Activated CD4-positive, alpha-beta memory T cell treated with anti-CD3 and anti-CD28 coated beads, Interleukin-2, amount 10 ng/mL, durations not matched to agents 7 days and 5 days (primary cell): ENCODE results near the gene LENEP. TPM values are rescaled to one million over a fixed set of nuclear protein-coding genes. Genes with fewer than 3 reads are reported as not detected.

Experiments
- CTCF ChIA-PET: fragments of 350-600 bp; sonication (Branson Sonifier 250); formaldehyde crosslinking; loops from one replicate; lab custom pipeline; 2021; ENCODE audit warnings: antibody characterized with exemption, inconsistent platforms; lab: Charles Lee
- POLR2A ChIA-PET: fragments of 350-600 bp; sonication (Branson Sonifier 250); formaldehyde crosslinking; loops from one replicate; lab custom pipeline; 2021; ENCODE audit warnings: antibody characterized with exemption; lab: Charles Lee
- DNase-seq: peaks from one replicate; pipeline ENCODE4 v3.0.0-alpha.2; 2020
- H3K27ac Mint-ChIP-seq: one replicate; pipeline ENCODE4 v1.8.0; 2021; ENCODE audit warnings: mild to moderate bottlenecking, mixed read lengths
- H3K27me3 Mint-ChIP-seq: one replicate; pipeline ENCODE4 v1.8.0; 2021; ENCODE audit warnings: mixed read lengths
- H3K36me3 Mint-ChIP-seq: one replicate; pipeline ENCODE4 v1.8.0; 2021; ENCODE audit warnings: low read depth, mixed read lengths
- H3K4me1 Mint-ChIP-seq: one replicate; pipeline ENCODE4 v1.8.0; 2021; ENCODE audit warnings: mixed read lengths
- H3K4me3 Mint-ChIP-seq: one replicate; pipeline ENCODE4 v1.8.0; 2021; ENCODE audit warnings: mild to moderate bottlenecking, mixed read lengths
- H3K9me3 Mint-ChIP-seq: one replicate; pipeline ENCODE4 v1.8.0; 2021; ENCODE audit warnings: mixed read lengths
- total RNA-seq, 2 experiments: library from RNA; stranded (reverse); gene quantifications; one replicate each; pipeline ENCODE4 v1.2.3, GENCODE V29; 2021

Gene LENEP
- total RNA-seq, 2 experiments from 2014 or later, result 0.35 to 1.2 TPM

DNA sequence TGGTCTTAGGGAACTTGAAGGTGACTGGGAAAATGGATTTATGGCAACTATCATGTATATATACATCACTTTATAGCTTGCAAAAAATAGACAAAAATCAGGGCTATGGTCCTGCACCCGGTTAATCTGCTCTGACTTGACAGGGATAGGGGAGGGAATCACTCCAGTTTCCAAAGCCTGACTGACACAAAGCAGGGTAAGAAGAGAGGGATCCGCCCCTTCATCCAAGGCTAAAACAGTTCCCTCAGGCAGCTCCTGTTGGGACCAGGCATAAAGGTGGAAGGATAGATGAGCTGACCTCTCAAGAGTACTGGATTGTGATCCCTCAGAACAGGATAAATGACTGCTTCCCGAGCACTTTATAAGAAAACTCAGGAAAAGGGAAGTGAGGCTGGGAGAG, 38.8 kb upstream of the LENEP start:
- no peaks in the 10 kb centered on the region for H3K27me3 Mint-ChIP-seq
- ChIA-PET POLR2A (interaction anchor here (1.1 to 3.5 kb wide), 12 partner anchors 7 to 612 kb away, joined by 3 to 46 read pairs (median 10); partner anchors contain the start of genes CKS1B, FLAD1, PYGO2 and SHC1), CTCF (interaction anchor here (0.8 to 2.9 kb wide), 7 partner anchors 12 to 96 kb away, joined by 3 to 27 read pairs (median 9); partner anchors contain the start of genes ADAM15 and PMVK)
- no peak for DNase-seq
- peaks cover 81% of the 10 kb centered on the region for H3K4me1 Mint-ChIP-seq
- H3K36me3 Mint-ChIP-seq, result peaks cover 57% of the 10 kb centered on the region
- no peaks in the 10 kb centered on the region for H3K9me3 Mint-ChIP-seq
- peak overlapping the region; percentile 96 for H3K4me3 Mint-ChIP-seq
- H3K27ac Mint-ChIP-seq, result peak overlapping the region; percentile 97

DNA sequence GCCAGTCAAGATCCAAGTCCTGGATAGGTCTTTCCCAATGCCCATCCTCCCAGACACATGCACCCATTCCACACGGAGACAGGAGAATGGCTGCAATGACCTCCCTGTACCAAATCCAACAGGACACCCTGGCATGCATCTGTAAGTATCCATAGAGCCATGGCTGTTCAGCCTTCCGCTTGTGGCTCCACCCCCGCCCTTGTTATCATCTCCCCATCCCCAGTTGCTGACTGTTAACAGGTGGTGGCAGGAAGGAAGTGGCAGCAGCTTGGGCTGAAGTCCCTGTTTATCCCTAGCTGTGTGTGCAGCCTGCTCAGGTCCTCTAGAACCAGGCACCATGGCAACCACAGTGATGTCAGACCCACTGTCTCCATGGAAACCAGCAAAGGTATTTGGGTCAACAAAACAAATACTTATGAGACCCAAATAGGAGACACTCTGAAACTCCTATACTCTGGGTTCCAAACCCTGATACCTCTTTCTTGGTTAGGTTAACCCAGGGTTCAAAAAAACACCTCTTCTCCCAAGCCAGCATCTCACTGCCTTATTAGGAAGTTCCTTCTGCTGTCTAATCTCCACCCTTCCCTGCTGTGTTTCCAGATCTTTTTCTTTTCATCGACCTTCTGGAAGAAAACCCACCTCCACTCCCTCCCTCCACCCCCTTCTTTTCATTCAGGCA, 38.2 kb upstream of the LENEP start:
- peak; percentile 95 for DNase-seq
- ChIA-PET POLR2A (interaction anchor here (0.9 to 3.2 kb wide), 16 partner anchors 9 to 613 kb away, joined by 3 to 46 read pairs (median 4); partner anchors contain the start of genes CKS1B, FLAD1 and SHC1), CTCF (interaction anchor here (0.7 to 2.9 kb wide), 15 partner anchors 10 to 396 kb away, joined by 3 to 27 read pairs (median 4); partner anchors contain the start of genes ADAM15, KRTCAP2, PMVK and SHC1)
- Mint-ChIP-seq H3K27me3 (no peaks in the 10 kb centered on the region), H3K4me3 (peak overlapping the region; percentile 96), H3K4me1 (peaks cover 85% of the 10 kb centered on the region), H3K36me3 (peaks cover 59% of the 10 kb centered on the region), H3K9me3 (no peaks in the 10 kb centered on the region), H3K27ac (peak overlapping the region; percentile 97)

- H3K4me1 Mint-ChIP-seq, result peaks cover 85% of the 10 kb centered on the region
- DNase-seq, result peak; percentile 88
- H3K36me3 Mint-ChIP-seq, result peaks cover 57% of the 10 kb centered on the region
- ChIA-PET POLR2A (interaction anchor here (0.9 to 3.2 kb wide), 12 partner anchors 8 to 125 kb away, joined by 3 to 46 read pairs (median 7); partner anchors contain the start of genes CKS1B, FLAD1 and SHC1), CTCF (interaction anchor here (0.7 to 2.9 kb wide), 13 partner anchors 10 to 396 kb away, joined by 3 to 27 read pairs (median 4); partner anchors contain the start of genes ADAM15, KRTCAP2, PMVK and SHC1)
- H3K27me3 Mint-ChIP-seq, result no peaks in the 10 kb centered on the region
- H3K4me3 Mint-ChIP-seq, result peak within 1 kb of the TSS; percentile 96
- H3K27ac Mint-ChIP-seq, result peak within 1 kb of the TSS; percentile 97
- H3K9me3 Mint-ChIP-seq, result no peaks in the 10 kb centered on the region
These were observed 37.5 kb upstream of the LENEP start, which contains the start of gene PBXIP1 for GRCh38 chr1:154955718-154956543. Gene PBXIP1 (minus strand): TSS chr1:154956099. CDS start chr1:154953721, 2,378 bp downstream.

DNA sequence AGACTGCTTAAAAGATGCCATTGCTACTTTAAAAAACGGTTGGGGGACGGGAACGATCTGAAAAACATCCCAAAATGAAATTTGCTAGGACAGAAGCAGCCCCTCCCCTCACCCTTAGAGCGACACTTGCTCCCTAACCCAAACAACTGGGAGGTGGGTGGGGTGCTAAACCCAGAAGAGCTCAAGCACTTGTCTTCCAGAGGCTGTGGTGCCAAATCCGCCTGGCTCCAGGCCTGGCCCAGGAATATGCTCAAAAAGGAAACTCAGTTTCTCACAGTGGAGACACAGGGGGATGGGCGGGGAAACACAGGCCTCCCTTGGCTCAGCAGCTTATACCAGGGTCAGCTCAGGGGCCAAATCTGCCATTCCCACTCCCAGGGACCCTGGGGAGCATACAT, 36.8 kb upstream of the LENEP start:
- ChIA-PET CTCF (interaction anchor here (1.0 to 2.9 kb wide), 8 partner anchors 11 to 128 kb away, joined by 3 to 16 read pairs (median 6); partner anchors contain the start of genes PMVK and SHC1), POLR2A (interaction anchor here (0.9 to 3.2 kb wide), 7 partner anchors 9 to 61 kb away, joined by 3 to 46 read pairs (median 11); partner anchors contain the start of genes CKS1B, FLAD1 and SHC1)
- Mint-ChIP-seq H3K36me3 (peaks cover 55% of the 10 kb centered on the region), H3K9me3 (no peaks in the 10 kb centered on the region), H3K4me1 (peaks cover 81% of the 10 kb centered on the region), H3K4me3 (peak overlapping the region; percentile 96), H3K27ac (peak overlapping the region; percentile 97), H3K27me3 (no peaks in the 10 kb centered on the region)
- DNase-seq, result no peak

DNA sequence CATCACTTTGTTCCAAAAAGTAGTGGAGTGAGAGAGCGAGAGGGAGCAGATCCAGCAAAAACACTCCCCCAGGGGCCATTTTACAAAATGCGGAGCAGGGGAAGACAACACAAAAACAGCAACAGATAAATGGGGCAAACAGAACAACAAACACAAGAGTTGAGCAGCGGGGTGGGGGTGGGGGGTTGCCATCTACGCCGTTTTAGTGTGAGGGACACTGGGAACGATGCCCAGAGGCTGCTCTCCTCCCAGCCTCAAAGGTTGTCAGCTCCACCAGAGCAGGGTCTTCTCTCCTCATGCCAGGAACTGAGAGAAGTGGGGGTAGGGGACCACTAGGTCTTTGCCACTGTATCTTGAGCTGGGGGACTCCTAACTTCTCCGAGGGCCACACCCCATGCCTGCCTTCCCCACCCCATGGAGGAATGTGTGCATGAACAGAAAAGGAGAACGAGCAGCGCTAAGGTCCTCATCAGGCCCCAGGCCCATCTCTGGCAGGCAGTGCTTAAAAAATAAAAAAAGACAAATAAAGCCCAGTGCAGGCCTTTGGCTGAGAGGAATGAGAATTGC, 36.2 kb upstream of the LENEP start:
- Mint-ChIP-seq H3K4me1 (peaks cover 76% of the 10 kb centered on the region), H3K36me3 (peaks cover 52% of the 10 kb centered on the region), H3K9me3 (no peaks in the 10 kb centered on the region), H3K27me3 (no peaks in the 10 kb centered on the region), H3K4me3 (no peak overlapping the region), H3K27ac (peak overlapping the region; percentile 97)
- no peak for DNase-seq
- ChIA-PET POLR2A (interaction anchor here (1.0 to 3.2 kb wide), 3 partner anchors 27 to 49 kb away, joined by 3 to 20 read pairs (median 11); partner anchors contain the start of gene FLAD1), CTCF (interaction anchor here (2.4 to 2.9 kb wide), 2 partner anchors 20 to 42 kb away, joined by 12 to 16 read pairs; partner anchors contain the start of gene PMVK)

- no peaks in the 10 kb centered on the region for H3K27me3 Mint-ChIP-seq
- no peaks in the 10 kb centered on the region for H3K9me3 Mint-ChIP-seq
- peaks cover 76% of the 10 kb centered on the region for H3K4me1 Mint-ChIP-seq
- no peak overlapping the region for H3K4me3 Mint-ChIP-seq
- H3K27ac Mint-ChIP-seq, result peak overlapping the region; percentile 54
- peaks cover 51% of the 10 kb centered on the region for H3K36me3 Mint-ChIP-seq
- CTCF ChIA-PET, result no interaction called here
- POLR2A ChIA-PET, result interaction anchor here (0.8 kb wide), 1 partner anchor 54 kb away, joined by 3 read pairs; no protein-coding TSS in a partner anchor
- DNase-seq, result no peak
These were observed 35.4 kb upstream of the LENEP start for GRCh38 chr1:154958036-154958435.

- Mint-ChIP-seq H3K36me3 (peaks cover 52% of the 10 kb centered on the region), H3K9me3 (no peaks in the 10 kb centered on the region), H3K4me3 (no peak overlapping the region), H3K27ac (peak overlapping the region; percentile 49), H3K4me1 (peaks cover 76% of the 10 kb centered on the region), H3K27me3 (no peaks in the 10 kb centered on the region)
- DNase-seq, result no peak
- ChIA-PET POLR2A (interaction anchor here (0.8 to 4.3 kb wide), 2 partner anchors 17 to 53 kb away, joined by 3 to 62 read pairs; partner anchors contain the start of gene CKS1B), CTCF (interaction anchor here (1.0 to 1.2 kb wide), 2 partner anchors 15 kb away, joined by 3 read pairs; no protein-coding TSS in a partner anchor)
These were observed 34.5 kb upstream of the LENEP start for GRCh38 chr1:154958681-154959425.

DNA sequence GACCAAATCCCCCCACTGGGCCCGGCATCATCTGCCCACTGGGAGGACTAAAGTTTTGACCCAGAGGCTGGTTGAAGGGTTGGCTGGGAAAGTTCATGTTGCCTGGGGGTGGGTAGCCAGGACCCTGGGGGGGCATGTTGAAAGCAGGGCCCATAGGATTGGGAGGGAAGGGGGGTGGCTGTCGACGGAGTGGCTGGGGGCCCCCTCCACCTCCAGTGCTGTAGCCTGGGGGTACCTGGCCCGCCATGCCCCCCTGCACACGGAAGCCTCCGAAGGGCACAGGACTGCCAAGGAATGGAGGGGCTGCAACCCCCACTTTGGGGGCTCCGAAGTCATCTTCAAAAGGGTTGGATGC, 34.0 kb upstream of the LENEP start:
- peak overlapping the region; percentile 97 for H3K4me3 Mint-ChIP-seq
- no peak for DNase-seq
- H3K27ac Mint-ChIP-seq, result no peak overlapping the region
- H3K4me1 Mint-ChIP-seq, result peaks cover 72% of the 10 kb centered on the region
- CTCF ChIA-PET, result interaction anchor here (0.8 to 2.0 kb wide), 4 partner anchors 14 to 125 kb away, joined by 3 to 6 read pairs (median 3); no protein-coding TSS in a partner anchor
- H3K36me3 Mint-ChIP-seq, result peaks cover 49% of the 10 kb centered on the region
- H3K9me3 Mint-ChIP-seq, result no peaks in the 10 kb centered on the region
- POLR2A ChIA-PET, result interaction anchor here (1.2 to 4.3 kb wide), 5 partner anchors 7 to 57 kb away, joined by 3 to 62 read pairs (median 21); partner anchors contain the start of genes CKS1B and SHC1
- H3K27me3 Mint-ChIP-seq, result no peaks in the 10 kb centered on the region

DNA sequence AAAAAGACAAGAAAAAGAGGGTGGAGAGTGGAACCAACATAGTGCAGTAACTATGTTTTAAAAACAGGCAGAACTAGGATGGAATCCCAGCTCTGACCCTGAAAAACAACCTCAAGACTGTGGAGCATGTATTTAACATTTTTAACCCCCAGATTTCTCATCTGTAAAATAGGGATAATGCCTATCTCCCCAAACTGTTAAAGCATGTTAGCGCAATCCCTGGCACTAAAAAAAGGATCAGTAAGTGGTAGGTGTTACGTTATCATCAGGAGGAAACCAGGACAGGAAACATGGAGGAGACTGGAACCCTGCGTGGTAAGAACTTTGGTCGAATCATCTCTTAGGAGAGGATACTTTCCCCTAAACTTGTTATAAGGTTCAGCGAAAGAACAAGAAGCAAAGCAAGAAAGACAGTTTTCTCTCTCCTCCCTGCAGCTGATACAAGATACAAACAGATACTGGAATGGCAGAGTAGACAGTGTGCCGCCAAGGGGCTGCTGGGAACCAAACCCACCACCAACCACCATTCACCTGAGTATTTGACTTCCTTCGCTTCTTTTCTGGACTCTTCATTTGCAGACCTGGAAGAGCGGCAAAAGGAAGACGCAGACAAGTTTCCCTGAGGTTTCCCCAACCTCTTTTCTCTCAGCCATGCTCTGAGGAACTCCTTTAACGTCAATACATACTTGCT, 32.8 kb upstream of the LENEP start:
- POLR2A ChIA-PET, result interaction anchor here (0.7 to 4.3 kb wide), 17 partner anchors 8 to 233 kb away, joined by 3 to 62 read pairs (median 6); partner anchors contain the start of genes CKS1B, FLAD1, PMVK and SHC1
- Mint-ChIP-seq H3K36me3 (peaks cover 51% of the 10 kb centered on the region), H3K9me3 (no peaks in the 10 kb centered on the region), H3K27ac (peak overlapping the region; percentile 89), H3K27me3 (no peaks in the 10 kb centered on the region), H3K4me1 (peaks cover 67% of the 10 kb centered on the region), H3K4me3 (peak overlapping the region; percentile 97)
- CTCF ChIA-PET, result interaction anchor here (0.5 to 4.3 kb wide), 14 partner anchors 12 to 846 kb away, joined by 3 to 24 read pairs (median 3); partner anchors contain the start of genes ADAM15, CKS1B and LENEP
- DNase-seq, result no peak

GRCh38 chr1:154961207-154962155, 31.9 kb upstream of the LENEP start, which contains the start of gene PYGO2:
Gene PYGO2 (minus strand): TSS chr1:154961782. CDS start chr1:154961576, 206 bp downstream.
- Mint-ChIP-seq H3K4me1 (peaks cover 58% of the 10 kb centered on the region), H3K4me3 (peak within 1 kb of the TSS; percentile 97), H3K27ac (peak within 1 kb of the TSS; percentile 89), H3K36me3 (peaks cover 58% of the 10 kb centered on the region), H3K27me3 (no peaks in the 10 kb centered on the region), H3K9me3 (no peaks in the 10 kb centered on the region)
- CTCF ChIA-PET, result interaction anchor here (0.5 to 4.3 kb wide), 16 partner anchors 11 to 847 kb away, joined by 3 to 24 read pairs (median 4); partner anchors contain the start of genes ADAM15, CKS1B, FLAD1 and LENEP
- POLR2A ChIA-PET, result interaction anchor here (0.7 to 4.3 kb wide), 14 partner anchors 9 to 232 kb away, joined by 3 to 62 read pairs (median 6); partner anchors contain the start of genes CKS1B, FLAD1, PMVK and SHC1
- peak; percentile 83 for DNase-seq
